Panc1 (cell line): ENCODE measurements around the gene GLT8D1. TPM values are rescaled to one million over a fixed set of nuclear protein-coding genes. Genes with fewer than 3 reads are reported as not detected.
A peak's percentile ranks its signal among the peaks of the same experiment; 100 is the strongest.

Experiments
- ATAC-seq: fragments of 200-7000 bp; cut with Tn5 transposase; 2 replicates; pipeline ENCODE4 v1.9.1; 2020; ENCODE audit warnings: mild to moderate bottlenecking, moderate library complexity
- BruUV-seq: library from RNA; stranded (reverse); fragments of 400-500 nt; replicated peaks from 2 replicates; lab custom pipeline; 2021; lab: Mats Ljungman, UMichigan
- CTCF ChIA-PET: fragments of 300-600 bp; sonication (Branson Sonifier 250); formaldehyde crosslinking; loops from one replicate; lab custom pipeline; 2022; ENCODE audit warnings: antibody characterized with exemption; lab: Charles Lee
- POLR2A ChIA-PET: fragments of 300-600 bp; sonication (Branson Sonifier 250); formaldehyde crosslinking; loops from one replicate; lab custom pipeline; 2022; ENCODE audit warnings: antibody characterized with exemption; lab: Charles Lee
- DNase-seq: peaks from one replicate; pipeline ENCODE4 v3.0.0-alpha.2; 2010; ENCODE audit warnings: low read depth, low spot score
- H3K27ac ChIP-seq: 2 replicates; pipeline ENCODE4 v1.5.1; 2011; ENCODE audit warnings: mild to moderate bottlenecking, low read length, inconsistent platforms
- H3K27me3 ChIP-seq: fragments of 200-500 bp; sonication (Bioruptor generic); 2 replicates; pipeline ENCODE4 v1.6.0; 2014; ENCODE audit warnings: low read length, inconsistent platforms; ENCODE audit not compliant: control insufficient read depth, insufficient read depth
- H3K36me3 ChIP-seq: fragments of 200-500 bp; sonication (Bioruptor generic); 2 replicates; pipeline ENCODE4 v1.5.1; 2014; ENCODE audit warnings: inconsistent platforms, mild to moderate bottlenecking, low read length, moderate library complexity; ENCODE audit not compliant: control insufficient read depth, insufficient read depth
- H3K4me1 ChIP-seq: 2 replicates; pipeline ENCODE4 v1.5.1; 2011; ENCODE audit warnings: inconsistent platforms, mild to moderate bottlenecking, low read length, moderate library complexity; ENCODE audit not compliant: control insufficient read depth, insufficient read depth
- H3K4me3 ChIP-seq, 2 experiments: 2 replicates each; pipeline ENCODE4 v1.5.1; 2011 to 2012; ENCODE audit warnings: low read depth in 2 of 2, low read length in 2 of 2, mild to moderate bottlenecking in 2 of 2, inconsistent platforms in 1 of 2, moderate library complexity in 1 of 2
- H3K9me3 ChIP-seq: fragments of 200-500 bp; sonication (Bioruptor generic); 2 replicates; pipeline ENCODE4 v1.5.1; 2014; ENCODE audit warnings: low read depth, mild to moderate bottlenecking, inconsistent platforms, low read length, moderate library complexity; ENCODE audit not compliant: control insufficient read depth, insufficient read depth
- POLR2AphosphoS5 ChIP-seq: IDR thresholded peaks from 2 replicates; pipeline ENCODE4 v1.6.1; 2012; ENCODE audit warnings: mild to moderate bottlenecking, low read depth, low read length, moderate library complexity
- SIN3A ChIP-seq: IDR thresholded peaks from 2 replicates; pipeline ENCODE4 v1.6.1; 2012; ENCODE audit warnings: low read depth, mild to moderate bottlenecking, low read length, moderate library complexity, borderline replicate concordance; ENCODE audit not compliant: insufficient read depth
- TCF7L2 ChIP-seq: IDR thresholded peaks from 2 replicates; pipeline ENCODE4 v1.6.1; 2011; ENCODE audit warnings: mild to moderate bottlenecking, low read depth, low read length, inconsistent platforms
- in situ Hi-C: cut with HindIII; loops from 2 replicates; pipeline ENCODE4 v1.10.0; 2016; ENCODE audit warnings: low sequenced_read_pairs, low pct_unique_long_range_greater_than_20kb
- intact Hi-C: fragments of 100-400 bp; cut with micrococcal nuclease; formaldehyde crosslinking; loops from one replicate; pipeline ENCODE4 v1.10.0; 2022; ENCODE audit not compliant: unreplicated experiment
- total RNA-seq: library from RNA; stranded (reverse); gene quantifications from one replicate; pipeline ENCODE4 v1.2.1, GENCODE V29; 2021; ENCODE audit not compliant: unreplicated experiment
- TF ChIP-seq, protein P1 (sequence below), 2 experiments: IDR thresholded peaks; 2 replicates each; pipeline ENCODE4 v1.6.1; 2011 to 2012; ENCODE audit warnings: low read depth in 2 of 2, control low read depth in 1 of 2, low read length in 1 of 2, mild to moderate bottlenecking in 1 of 2, moderate library complexity in 1 of 2; ENCODE audit not compliant: insufficient read depth in 1 of 2
- TF ChIP-seq, protein P2 (sequence below): fragments of 450-650 bp; IDR thresholded peaks from 2 replicates; pipeline ENCODE4 v1.5.1; 2017; ENCODE audit warnings: mild to moderate bottlenecking

GLT8D1 gene
- total RNA-seq, 1 experiment from 2014 or later: 51.3 TPM

DNA sequence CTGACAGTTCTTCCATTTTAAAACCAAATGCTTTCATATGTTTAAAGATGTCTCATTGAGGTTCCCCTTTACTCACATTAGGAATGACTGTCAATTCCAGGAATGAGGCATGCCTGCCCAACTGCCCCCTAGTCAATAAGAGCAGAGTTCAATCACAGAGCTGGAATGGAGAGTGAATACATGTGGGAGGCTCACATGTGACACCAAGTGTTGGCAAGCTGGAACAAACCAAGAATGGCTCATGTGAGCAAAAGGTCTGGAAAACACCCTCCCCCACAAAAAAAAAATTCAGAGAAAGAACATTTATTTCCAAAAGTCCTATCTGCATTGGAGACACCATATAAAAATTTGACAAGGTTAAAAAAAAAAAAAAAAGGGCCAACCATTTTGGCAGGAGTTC is 23.6 kb downstream of the GLT8D1 start:
- Histone ChIP-seq H3K27me3 (no peaks in the 10 kb centered on the region), H3K27ac (peak overlapping the region; percentile 44; the same call in 1 of the 2 replicates), H3K4me1 (peaks cover 19% of the 10 kb centered on the region), H3K36me3 (peaks cover 10% of the 10 kb centered on the region), H3K9me3 (no peaks in the 10 kb centered on the region), H3K4me3 (no peak overlapping the region)
- TF ChIP-seq, protein P1, sequence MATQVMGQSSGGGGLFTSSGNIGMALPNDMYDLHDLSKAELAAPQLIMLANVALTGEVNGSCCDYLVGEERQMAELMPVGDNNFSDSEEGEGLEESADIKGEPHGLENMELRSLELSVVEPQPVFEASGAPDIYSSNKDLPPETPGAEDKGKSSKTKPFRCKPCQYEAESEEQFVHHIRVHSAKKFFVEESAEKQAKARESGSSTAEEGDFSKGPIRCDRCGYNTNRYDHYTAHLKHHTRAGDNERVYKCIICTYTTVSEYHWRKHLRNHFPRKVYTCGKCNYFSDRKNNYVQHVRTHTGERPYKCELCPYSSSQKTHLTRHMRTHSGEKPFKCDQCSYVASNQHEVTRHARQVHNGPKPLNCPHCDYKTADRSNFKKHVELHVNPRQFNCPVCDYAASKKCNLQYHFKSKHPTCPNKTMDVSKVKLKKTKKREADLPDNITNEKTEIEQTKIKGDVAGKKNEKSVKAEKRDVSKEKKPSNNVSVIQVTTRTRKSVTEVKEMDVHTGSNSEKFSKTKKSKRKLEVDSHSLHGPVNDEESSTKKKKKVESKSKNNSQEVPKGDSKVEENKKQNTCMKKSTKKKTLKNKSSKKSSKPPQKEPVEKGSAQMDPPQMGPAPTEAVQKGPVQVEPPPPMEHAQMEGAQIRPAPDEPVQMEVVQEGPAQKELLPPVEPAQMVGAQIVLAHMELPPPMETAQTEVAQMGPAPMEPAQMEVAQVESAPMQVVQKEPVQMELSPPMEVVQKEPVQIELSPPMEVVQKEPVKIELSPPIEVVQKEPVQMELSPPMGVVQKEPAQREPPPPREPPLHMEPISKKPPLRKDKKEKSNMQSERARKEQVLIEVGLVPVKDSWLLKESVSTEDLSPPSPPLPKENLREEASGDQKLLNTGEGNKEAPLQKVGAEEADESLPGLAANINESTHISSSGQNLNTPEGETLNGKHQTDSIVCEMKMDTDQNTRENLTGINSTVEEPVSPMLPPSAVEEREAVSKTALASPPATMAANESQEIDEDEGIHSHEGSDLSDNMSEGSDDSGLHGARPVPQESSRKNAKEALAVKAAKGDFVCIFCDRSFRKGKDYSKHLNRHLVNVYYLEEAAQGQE (IDR thresholded peaks at IDR 0.05; ENCODE audit: insufficient read depth in 1 of 2, low read depth in 2 of 2, low read length in 1 of 2): no peak
- TF ChIP-seq, protein P2, sequence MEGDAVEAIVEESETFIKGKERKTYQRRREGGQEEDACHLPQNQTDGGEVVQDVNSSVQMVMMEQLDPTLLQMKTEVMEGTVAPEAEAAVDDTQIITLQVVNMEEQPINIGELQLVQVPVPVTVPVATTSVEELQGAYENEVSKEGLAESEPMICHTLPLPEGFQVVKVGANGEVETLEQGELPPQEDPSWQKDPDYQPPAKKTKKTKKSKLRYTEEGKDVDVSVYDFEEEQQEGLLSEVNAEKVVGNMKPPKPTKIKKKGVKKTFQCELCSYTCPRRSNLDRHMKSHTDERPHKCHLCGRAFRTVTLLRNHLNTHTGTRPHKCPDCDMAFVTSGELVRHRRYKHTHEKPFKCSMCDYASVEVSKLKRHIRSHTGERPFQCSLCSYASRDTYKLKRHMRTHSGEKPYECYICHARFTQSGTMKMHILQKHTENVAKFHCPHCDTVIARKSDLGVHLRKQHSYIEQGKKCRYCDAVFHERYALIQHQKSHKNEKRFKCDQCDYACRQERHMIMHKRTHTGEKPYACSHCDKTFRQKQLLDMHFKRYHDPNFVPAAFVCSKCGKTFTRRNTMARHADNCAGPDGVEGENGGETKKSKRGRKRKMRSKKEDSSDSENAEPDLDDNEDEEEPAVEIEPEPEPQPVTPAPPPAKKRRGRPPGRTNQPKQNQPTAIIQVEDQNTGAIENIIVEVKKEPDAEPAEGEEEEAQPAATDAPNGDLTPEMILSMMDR: peak; percentile 43
- TF ChIP-seq TCF7L2 (no peak), SIN3A (no peak)
- intact Hi-C loops (no loop called here), in situ Hi-C loops (no loop called here)
- CTCF ChIA-PET: no interaction called here
- POLR2A ChIA-PET: interaction anchor here (0.7 kb wide), 1 partner anchor 10 kb away, joined by 6 read pairs; no protein-coding TSS in a partner anchor
- BruUV-seq: no TSS peak
- ATAC-seq: no peak
- no peak for DNase-seq

DNA sequence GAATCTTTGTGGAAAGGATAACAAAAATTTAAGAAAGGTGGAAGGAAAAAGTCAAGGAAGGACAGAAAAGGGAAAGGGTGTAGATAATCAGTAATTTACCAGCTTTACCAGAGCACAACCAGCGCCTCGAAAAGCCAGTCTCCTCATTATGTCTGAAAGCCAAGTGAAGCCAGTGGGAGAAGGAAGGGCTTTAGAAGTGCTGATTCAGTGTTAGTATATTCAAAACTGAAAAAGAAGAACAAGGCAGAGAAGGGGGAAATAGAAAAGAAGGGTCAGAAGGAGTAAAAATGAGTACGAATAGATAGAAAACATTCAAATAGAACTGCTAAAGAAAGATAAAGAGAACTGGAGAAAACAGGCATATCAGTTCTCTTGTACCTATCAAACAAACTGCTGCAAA is 24.0 kb downstream of the GLT8D1 start:
- Histone ChIP-seq H3K4me3 (no peak overlapping the region), H3K36me3 (peaks cover 5% of the 10 kb centered on the region), H3K27ac (peak overlapping the region; percentile 44; the same call in 1 of the 2 replicates), H3K27me3 (no peaks in the 10 kb centered on the region), H3K4me1 (peaks cover 19% of the 10 kb centered on the region), H3K9me3 (no peaks in the 10 kb centered on the region)
- in situ Hi-C loops (no loop called here), intact Hi-C loops (no loop called here)
- CTCF ChIA-PET: interaction anchor here (1.0 kb wide), 1 partner anchor 155 kb away, joined by 5 read pairs; no protein-coding TSS in a partner anchor
- POLR2A ChIA-PET: interaction anchor here (0.7 kb wide), 1 partner anchor 10 kb away, joined by 6 read pairs; no protein-coding TSS in a partner anchor
- DNase-seq (no peak), ATAC-seq (no peak)
- BruUV-seq: no TSS peak
- TF ChIP-seq SIN3A: no peak
- TF ChIP-seq TCF7L2: no peak
- no peak for TF ChIP-seq POLR2AphosphoS5
- TF ChIP-seq, protein P2: no peak
- TF ChIP-seq, protein P1 (IDR thresholded peaks at IDR 0.05; ENCODE audit: insufficient read depth in 1 of 2, low read depth in 2 of 2, low read length in 1 of 2): no peak
